ENCODE results near the gene LARP4. TPM values are rescaled to one million over a fixed set of nuclear protein-coding genes. Genes with fewer than 3 reads are reported as not detected.

LARP4 gene
- total and polyA plus RNA-seq, 9 of the 15 experiments (the other 6 are each of a cell fraction or from before 2014, with no cell fraction given): 31.6 to 84.5 (median 52.4) TPM

- no peaks in the 10 kb centered on the region for H3K4me1 ChIP-seq (replicated peaks in 1 of 2; ENCODE audit: control insufficient read depth in 2 of 2, insufficient read depth in 2 of 2, low read length in 2 of 2)
- no peak overlapping the region for H3K4me3 ChIP-seq
- no peak overlapping the region for H2AFZ ChIP-seq (ENCODE audit: low read depth, low read length)
- POLR2A ChIA-PET: no interaction called here
- TF ChIP-seq ZNF592 (IDR thresholded peaks at IDR 0.05) (no peak), BRF1 (IDR thresholded peaks at IDR 0.05; ENCODE audit: borderline replicate concordance, extremely low read depth, insufficient read length) (no peak), MXI1 (IDR thresholded peaks at IDR 0.05; ENCODE audit: low read depth, low read length) (no peak), CBFB (CRISPR knock-in tag; IDR thresholded peaks at IDR 0.05) (no peak), PRDM10 (IDR thresholded peaks at IDR 0.05; ENCODE audit: partially characterized antibody) (no peak), EP300 (IDR thresholded peaks at IDR 0.05; ENCODE audit: low read length) (no peak), CHCHD3 (CRISPR knock-in tag; IDR thresholded peaks at IDR 0.05) (no peak), GABPB1 (CRISPR knock-in tag; IDR thresholded peaks at IDR 0.05) (no peak)
- H3K9me3 ChIP-seq (replicated peaks; ENCODE audit: control insufficient read depth, insufficient read depth, low read depth, low read length): no peaks in the 10 kb centered on the region
- ATAC-seq: no peak
- H3K4me2 ChIP-seq (ENCODE audit: insufficient read depth, low read length): no peak overlapping the region
- no peak for FAIRE-seq
- H3K36me3 ChIP-seq (ENCODE audit: control insufficient read depth, insufficient read depth, low read length): peaks cover 77% of the 10 kb centered on the region
- intact Hi-C loops (cut with micrococcal nuclease): no loop called here
- no peaks in the 10 kb centered on the region for H4K20me1 ChIP-seq (replicated peaks; ENCODE audit: control insufficient read depth, insufficient read depth, low read length)
- CTCF ChIA-PET (ENCODE audit: low intra/inter-chr PET ratio): no interaction called here
- no TSS peak for BruUV-seq (replicated peaks)
- H3K79me2 ChIP-seq (ENCODE audit: control insufficient read depth, insufficient read depth, low read length): peaks cover 5% of the 10 kb centered on the region; the same call in 2 of the 3 replicates
- in situ Hi-C loops (cut with MboI): no loop called here
- no peaks in the 10 kb centered on the region for H3K9me1 ChIP-seq (ENCODE audit: control insufficient read depth, insufficient read depth, low read length)
- no peak overlapping the region for H3K27ac ChIP-seq (ENCODE audit: extremely low read depth, low read depth, low read length)
- no peaks in the 10 kb centered on the region for H3K27me3 ChIP-seq (ENCODE audit: control insufficient read depth in 2 of 2, insufficient read depth in 2 of 2, low read length in 2 of 2)
- H3K9ac ChIP-seq (ENCODE audit: insufficient read depth in 1 of 2, low read depth in 2 of 2, low read length in 2 of 2): no peak overlapping the region
- 98% methylated on average over 4 of the region's 5 CpGs for WGBS (ENCODE audit: insufficient coverage, low coverage, missing lambda C conversion rate)
- no peak for DNase-seq (ENCODE audit: extremely low read depth in 1 of 4, low spot score in 3 of 4)
Measured at GRCh38 chr12:50452795-50453194, 52.1 kb downstream of the LARP4 start.
